H9 (cell line): ENCODE data around the gene LRP10. TPM values are rescaled to one million over a fixed set of nuclear protein-coding genes. Genes with fewer than 3 reads are reported as not detected.

Experiments used
- DNase-seq: peaks from one replicate; pipeline ENCODE4 v3.0.0-alpha.2; 2017
- H2AFZ ChIP-seq: one replicate; pipeline ENCODE4 v1.6.1; 2013; ENCODE audit warnings: mild to moderate bottlenecking, low read length, control low read depth, moderate library complexity
- H2AK5ac ChIP-seq: 2 replicates; pipeline ENCODE4 v1.6.1; 2013; ENCODE audit warnings: low read length, control low read depth, mixed read lengths; ENCODE audit not compliant: insufficient read length
- H2BK120ac ChIP-seq: one replicate; pipeline ENCODE4 v1.6.1; 2013; ENCODE audit warnings: low read depth, mild to moderate bottlenecking, low read length, control low read depth, inconsistent platforms; ENCODE audit not compliant: poor library complexity, severe bottlenecking
- H2BK12ac ChIP-seq: 2 replicates; pipeline ENCODE4 v1.6.1; 2013; ENCODE audit warnings: low read length, control low read depth, mixed read lengths, low read depth; ENCODE audit not compliant: insufficient read length
- H2BK15ac ChIP-seq: 2 replicates; pipeline ENCODE4 v1.6.1; 2013; ENCODE audit warnings: low read depth, low read length, control low read depth
- H2BK20ac ChIP-seq: one replicate; pipeline ENCODE4 v1.6.1; 2013; ENCODE audit warnings: low read depth, mild to moderate bottlenecking, low read length, control low read depth, inconsistent platforms; ENCODE audit not compliant: poor library complexity, severe bottlenecking
- H2BK5ac ChIP-seq: 2 replicates; pipeline ENCODE4 v1.6.1; 2013; ENCODE audit warnings: low read length, control low read depth, mixed read lengths; ENCODE audit not compliant: insufficient read length
- H3K14ac ChIP-seq: 2 replicates; pipeline ENCODE4 v1.6.1; 2013; ENCODE audit warnings: low read length, control low read depth; ENCODE audit not compliant: insufficient read depth
- H3K18ac ChIP-seq: 2 replicates; pipeline ENCODE4 v1.6.1; 2013; ENCODE audit warnings: low read depth, mild to moderate bottlenecking, mixed read lengths, low read length, control low read depth; ENCODE audit not compliant: insufficient read length
- H3K23ac ChIP-seq: 2 replicates; pipeline ENCODE4 v1.6.1; 2013; ENCODE audit warnings: low read length, control low read depth, mixed read lengths, low read depth; ENCODE audit not compliant: insufficient read length
- H3K23me2 ChIP-seq: 2 replicates; pipeline ENCODE4 v1.6.1; 2013; ENCODE audit warnings: low read depth, mild to moderate bottlenecking, mixed read lengths, low read length, control low read depth; ENCODE audit not compliant: insufficient read length, poor library complexity, severe bottlenecking
- H3K27ac ChIP-seq: 2 replicates; pipeline ENCODE4 v1.5.1; 2013; ENCODE audit warnings: low read length, control low read depth, mixed read lengths, low read depth; ENCODE audit not compliant: insufficient read length
- H3K27me3 ChIP-seq: 2 replicates; pipeline ENCODE4 v1.6.1; 2013; ENCODE audit warnings: low read length, control low read depth, inconsistent platforms; ENCODE audit not compliant: insufficient read depth
- H3K4ac ChIP-seq: 2 replicates; pipeline ENCODE4 v1.6.1; 2013; ENCODE audit warnings: low read depth, mild to moderate bottlenecking, control low read depth, inconsistent platforms, low read length, moderate library complexity
- H3K4me1 ChIP-seq: 2 replicates; pipeline ENCODE4 v1.6.1; 2013; ENCODE audit warnings: low read length, control low read depth, inconsistent platforms; ENCODE audit not compliant: insufficient read depth
- H3K4me2 ChIP-seq: 2 replicates; pipeline ENCODE4 v1.6.1; 2013; ENCODE audit warnings: low read length, control low read depth, mixed read lengths; ENCODE audit not compliant: insufficient read length, insufficient read depth
- H3K56ac ChIP-seq: 2 replicates; pipeline ENCODE4 v1.6.1; 2013; ENCODE audit warnings: low read depth, mild to moderate bottlenecking, mixed read lengths, low read length, control low read depth; ENCODE audit not compliant: insufficient read length
- H3K79me1 ChIP-seq: 2 replicates; pipeline ENCODE4 v1.6.1; 2013; ENCODE audit warnings: low read depth, mild to moderate bottlenecking, moderate library complexity, low read length, control low read depth, inconsistent platforms; ENCODE audit not compliant: insufficient read depth, poor library complexity, severe bottlenecking
- H3K79me2 ChIP-seq: 2 replicates; pipeline ENCODE4 v1.6.1; 2013; ENCODE audit warnings: low read length, control low read depth, inconsistent platforms; ENCODE audit not compliant: insufficient read depth
- H3K9ac ChIP-seq: 2 replicates; pipeline ENCODE4 v1.6.1; 2013; ENCODE audit warnings: low read length, control low read depth, mixed read lengths; ENCODE audit not compliant: insufficient read length; ENCODE audit errors: extremely low read depth
- H3K9me3 ChIP-seq: one replicate; pipeline ENCODE4 v1.6.1; 2013; ENCODE audit warnings: low read depth, low read length, inconsistent platforms; ENCODE audit not compliant: control insufficient read depth
- H3T11ph ChIP-seq: one replicate; pipeline ENCODE4 v1.6.1; 2013; ENCODE audit warnings: mild to moderate bottlenecking, low read length, control low read depth, inconsistent platforms
- H4K20me1 ChIP-seq: one replicate; pipeline ENCODE4 v1.6.1; 2013; ENCODE audit not compliant: control insufficient read depth, insufficient read length, insufficient read depth
- H4K5ac ChIP-seq: 2 replicates; pipeline ENCODE4 v1.6.1; 2013; ENCODE audit warnings: low read depth, mild to moderate bottlenecking, mixed read lengths, low read length, control low read depth; ENCODE audit not compliant: insufficient read length
- H4K8ac ChIP-seq: replicated peaks from 2 replicates; pipeline ENCODE4 v1.6.1; 2013; ENCODE audit warnings: low read length, control low read depth, mixed read lengths, low read depth; ENCODE audit not compliant: insufficient read length
- H4K91ac ChIP-seq: 2 replicates; pipeline ENCODE4 v1.6.1; 2013; ENCODE audit warnings: low read depth, mild to moderate bottlenecking, moderate library complexity, mixed read lengths, low read length, control low read depth; ENCODE audit not compliant: insufficient read length
- H3K27ac Mint-ChIP-seq, 3 experiments: 2 replicates in 2 of 3; 3 replicates in 1 of 3; pipeline ENCODE4 v1.8.0; 2020 to 2021; ENCODE audit warnings: mixed read lengths in 3 of 3, mild to moderate bottlenecking in 1 of 3, moderate library complexity in 1 of 3
- H3K27me3 Mint-ChIP-seq: 2 replicates; pipeline ENCODE4 v1.8.0; 2021; ENCODE audit warnings: low read depth, mild to moderate bottlenecking, moderate library complexity, mixed read lengths
- H3K36me3 Mint-ChIP-seq, 3 experiments: 2 replicates in 2 of 3; 3 replicates in 1 of 3; pipeline ENCODE4 v1.8.0; 2020 to 2021; ENCODE audit warnings: low read depth in 3 of 3, mixed read lengths in 3 of 3; ENCODE audit not compliant: insufficient read depth in 1 of 3
- H3K4me1 Mint-ChIP-seq, 2 experiments: 2 replicates each; pipeline ENCODE4 v1.8.0; 2020; ENCODE audit warnings: mixed read lengths in 2 of 2
- H3K4me3 Mint-ChIP-seq, 2 experiments: 2 replicates in 1 of 2; 3 replicates in 1 of 2; pipeline ENCODE4 v1.8.0; 2020 to 2021; ENCODE audit warnings: mild to moderate bottlenecking in 2 of 2, mixed read lengths in 2 of 2, moderate library complexity in 1 of 2
- H3K9me3 Mint-ChIP-seq, 2 experiments: 2 replicates in 1 of 2; 3 replicates in 1 of 2; pipeline ENCODE4 v1.8.0; 2020; ENCODE audit warnings: mild to moderate bottlenecking in 2 of 2, mixed read lengths in 2 of 2, moderate library complexity in 1 of 2
- WGBS: extraction: QIAGEN DNeasy Blood & Tissue Kit; methylation state at CpG from one replicate; pipeline ENCODE4 v1.1.7; 2013; ENCODE audit warnings: missing lambda C conversion rate, low lambda C conversion rate, mixed read lengths; ENCODE audit not compliant: insufficient read length; ENCODE audit errors: extremely low coverage; 5-methylcytosine and 5-hydroxymethylcytosine counted together
- total RNA-seq: library from RNA; stranded (reverse); gene quantifications from 2 replicates; pipeline ENCODE4 v1.2.1, GENCODE V29; 2021
- TF ChIP-seq, protein P1 (sequence below): fragments of 200-600 bp; sonication (generic); conservative IDR thresholded peaks from 3 replicates; pipeline ENCODE4 v1.8.0; 2021; ENCODE audit warnings: antibody characterized with exemption, mild to moderate bottlenecking

The LRP10 gene
- total RNA-seq, 1 experiment from 2014 or later, result 13.3 TPM

DNA sequence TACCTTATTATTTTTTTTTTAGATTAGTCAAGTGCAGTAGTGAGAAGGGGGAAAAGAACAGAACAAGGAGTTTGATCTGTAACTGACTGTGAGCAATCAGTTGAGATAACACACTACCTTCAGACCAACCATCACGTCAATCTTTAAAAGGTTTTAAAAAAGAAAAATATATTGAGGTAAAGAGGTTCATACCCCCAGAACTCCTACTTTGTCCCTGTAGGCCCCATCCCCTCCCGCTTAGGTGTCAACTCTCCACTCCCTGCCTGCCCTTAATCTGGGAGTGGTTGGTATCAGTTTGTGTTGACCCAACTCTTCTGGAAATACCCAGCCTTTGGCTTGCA, 19.0 kb upstream of the LRP10 start:
- Mint-ChIP-seq H3K36me3 (no peaks in the 10 kb centered on the region), H3K27me3 (no peaks in the 10 kb centered on the region; the same call in 1 of the 2 replicates), H3K27ac (peak overlapping the region in 2 of 3 experiments; percentile 44 to 69; a peak in 2 of 7 replicates), H3K4me1 (peaks cover 21 to 26% of the 10 kb centered on the region in 2 experiments), H3K9me3 (peaks cover 0 to 3% of the 10 kb centered on the region in 2 experiments; a peak in 2 of 5 replicates), H3K4me3 (peak overlapping the region in 1 of 2 experiments; percentile 70; a peak in 1 of 5 replicates)
- H4K8ac ChIP-seq, result no peak overlapping the region
- H3K79me1 ChIP-seq, result no peaks in the 10 kb centered on the region
- H3T11ph ChIP-seq, result no peak overlapping the region
- H3K18ac ChIP-seq, result no peak overlapping the region
- H4K5ac ChIP-seq, result no peak overlapping the region
- H2AFZ ChIP-seq, result no peak overlapping the region
- H3K23ac ChIP-seq, result no peak overlapping the region
- no peak overlapping the region for H2BK12ac ChIP-seq
- H3K4me1 ChIP-seq, result peaks cover 2% of the 10 kb centered on the region; the same call in 1 of the 2 replicates
- H2BK15ac ChIP-seq, result no peak overlapping the region
- TF ChIP-seq, protein P1, sequence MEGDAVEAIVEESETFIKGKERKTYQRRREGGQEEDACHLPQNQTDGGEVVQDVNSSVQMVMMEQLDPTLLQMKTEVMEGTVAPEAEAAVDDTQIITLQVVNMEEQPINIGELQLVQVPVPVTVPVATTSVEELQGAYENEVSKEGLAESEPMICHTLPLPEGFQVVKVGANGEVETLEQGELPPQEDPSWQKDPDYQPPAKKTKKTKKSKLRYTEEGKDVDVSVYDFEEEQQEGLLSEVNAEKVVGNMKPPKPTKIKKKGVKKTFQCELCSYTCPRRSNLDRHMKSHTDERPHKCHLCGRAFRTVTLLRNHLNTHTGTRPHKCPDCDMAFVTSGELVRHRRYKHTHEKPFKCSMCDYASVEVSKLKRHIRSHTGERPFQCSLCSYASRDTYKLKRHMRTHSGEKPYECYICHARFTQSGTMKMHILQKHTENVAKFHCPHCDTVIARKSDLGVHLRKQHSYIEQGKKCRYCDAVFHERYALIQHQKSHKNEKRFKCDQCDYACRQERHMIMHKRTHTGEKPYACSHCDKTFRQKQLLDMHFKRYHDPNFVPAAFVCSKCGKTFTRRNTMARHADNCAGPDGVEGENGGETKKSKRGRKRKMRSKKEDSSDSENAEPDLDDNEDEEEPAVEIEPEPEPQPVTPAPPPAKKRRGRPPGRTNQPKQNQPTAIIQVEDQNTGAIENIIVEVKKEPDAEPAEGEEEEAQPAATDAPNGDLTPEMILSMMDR, result no peak
- no peak overlapping the region for H3K9ac ChIP-seq
- H3K79me2 ChIP-seq, result no peaks in the 10 kb centered on the region
- H3K4ac ChIP-seq, result no peak overlapping the region
- no peak overlapping the region for H3K56ac ChIP-seq
- WGBS, result no CpG with 5 or more reads among the region's 2 CpGs
- no peak for DNase-seq
- no peak overlapping the region for H3K14ac ChIP-seq
- no peak overlapping the region for H3K4me2 ChIP-seq
- H4K91ac ChIP-seq, result no peak overlapping the region
- H2AK5ac ChIP-seq, result no peak overlapping the region
- H2BK20ac ChIP-seq, result no peak overlapping the region
- H3K27me3 ChIP-seq, result no peaks in the 10 kb centered on the region
- no peak overlapping the region for H2BK5ac ChIP-seq
- no peak overlapping the region for H2BK120ac ChIP-seq
- no peaks in the 10 kb centered on the region for H4K20me1 ChIP-seq
- no peaks in the 10 kb centered on the region for H3K23me2 ChIP-seq
- H3K27ac ChIP-seq, result no peak overlapping the region
- no peaks in the 10 kb centered on the region for H3K9me3 ChIP-seq
